HS-5 (cell line): ENCODE data around the gene TOMM22.

Experiments
- DNase-seq: peaks from one replicate; pipeline ENCODE4 v3.0.0-alpha.2; 2012; ENCODE audit warnings: low read depth

TOMM22 gene

GRCh38 chr22:38715852-38716251 is 34.1 kb downstream of the TOMM22 start:
- DNase-seq: no peak

- DNase-seq: no peak
These were observed 34.5 kb downstream of the TOMM22 start for GRCh38 chr22:38716271-38716670.

- no peak for DNase-seq
These were observed 35.1 kb downstream of the TOMM22 start for GRCh38 chr22:38716826-38717225.

DNA sequence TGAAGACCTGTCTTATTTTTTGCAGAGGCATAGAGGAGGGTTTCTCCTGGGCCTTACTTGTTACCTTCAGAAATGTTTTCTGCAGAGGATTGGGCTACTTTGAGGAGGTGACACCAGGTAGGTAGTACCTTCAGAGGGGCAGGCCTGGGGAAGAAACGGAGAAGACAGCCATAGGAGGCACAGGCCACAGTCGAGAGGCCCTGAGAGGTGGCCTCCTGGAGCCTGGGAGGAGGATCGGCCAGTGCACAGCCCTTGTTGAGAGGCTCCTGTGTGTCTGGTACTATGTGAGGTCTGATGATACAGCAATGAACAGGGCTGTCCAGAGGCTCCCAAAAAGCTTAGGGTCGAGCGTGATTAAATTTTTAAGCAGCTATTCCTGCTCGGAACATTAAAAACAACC is 35.5 kb downstream of the TOMM22 start:
- DNase-seq: no peak

GRCh38 chr22:38718414-38718813 is 36.7 kb downstream of the TOMM22 start:
- peak; percentile 65 for DNase-seq

- no peak for DNase-seq
These were observed 37.4 kb downstream of the TOMM22 start for GRCh38 chr22:38719196-38719595.

DNA sequence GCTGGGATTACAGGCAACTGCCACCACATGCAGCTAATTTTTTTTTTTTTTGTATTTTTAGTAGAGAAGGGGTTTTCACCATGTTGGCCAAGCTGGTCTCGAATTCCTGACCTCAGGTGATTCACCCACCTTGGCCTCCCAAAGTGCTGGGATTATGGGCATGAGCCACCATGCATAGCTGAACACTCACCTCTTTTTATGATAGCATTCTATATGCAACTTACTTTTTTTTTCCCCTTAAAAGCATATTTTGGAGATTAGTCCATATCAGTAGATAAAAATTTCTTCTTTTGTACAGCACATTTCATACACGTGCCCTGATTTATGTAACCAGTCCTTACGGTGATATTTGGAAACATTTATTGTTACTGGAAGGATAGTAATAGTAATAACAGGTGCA is 38.6 kb downstream of the TOMM22 start:
- DNase-seq: no peak

- no peak for DNase-seq
These were observed 39.8 kb downstream of the TOMM22 start for GRCh38 chr22:38721551-38721950.

DNA sequence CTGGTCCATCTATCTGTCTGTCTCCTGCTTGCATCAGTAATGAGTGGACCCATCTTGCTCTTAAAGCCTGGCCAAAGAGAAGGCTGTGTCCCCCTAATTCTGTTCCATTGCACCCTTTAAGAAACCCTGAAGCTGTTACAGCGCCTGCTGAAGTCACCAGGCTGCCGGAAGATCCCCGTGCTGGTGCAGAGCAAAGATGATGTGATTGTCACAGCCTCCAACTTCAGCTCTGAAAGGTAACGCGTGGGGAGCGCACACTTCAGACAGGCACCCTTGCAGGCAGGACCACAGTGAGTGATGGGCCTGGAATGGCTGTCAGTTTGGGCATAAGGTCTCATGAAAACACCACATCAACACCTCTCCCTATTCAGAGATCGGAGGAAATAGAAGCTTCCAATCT is 42.4 kb downstream of the TOMM22 start:
- no peak for DNase-seq

DNA sequence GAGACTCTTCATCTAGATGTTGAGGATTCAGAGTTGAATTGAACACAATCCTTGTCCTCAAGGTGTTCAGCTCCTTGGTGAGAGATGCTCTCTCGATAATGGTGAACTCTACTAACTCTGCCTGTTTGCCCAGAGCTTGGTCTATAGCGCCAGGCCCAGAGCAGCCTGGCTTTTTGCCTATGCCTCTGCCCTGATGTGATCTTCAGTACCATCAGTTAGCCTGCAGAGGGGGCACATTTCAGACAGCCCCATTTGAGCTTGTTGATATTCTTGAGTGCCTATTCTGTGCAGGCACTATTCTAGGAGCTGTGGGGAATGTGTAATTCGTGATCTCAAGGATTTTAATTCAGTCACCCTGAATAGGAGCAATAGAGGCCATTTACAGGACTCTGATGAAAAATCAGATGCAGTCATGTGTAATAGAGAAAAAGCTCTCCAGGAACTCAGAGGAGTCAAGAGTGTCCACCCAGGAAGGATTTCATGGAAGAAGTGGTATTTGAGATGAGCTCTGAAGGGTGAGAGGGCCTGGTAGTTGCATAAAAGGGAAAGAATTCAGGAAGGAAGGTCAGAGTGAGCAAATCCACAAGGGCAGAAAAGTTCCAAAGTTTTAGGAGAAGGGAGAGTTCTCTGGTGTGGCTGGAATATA is 43.3 kb downstream of the TOMM22 start:
- DNase-seq: no peak

DNA sequence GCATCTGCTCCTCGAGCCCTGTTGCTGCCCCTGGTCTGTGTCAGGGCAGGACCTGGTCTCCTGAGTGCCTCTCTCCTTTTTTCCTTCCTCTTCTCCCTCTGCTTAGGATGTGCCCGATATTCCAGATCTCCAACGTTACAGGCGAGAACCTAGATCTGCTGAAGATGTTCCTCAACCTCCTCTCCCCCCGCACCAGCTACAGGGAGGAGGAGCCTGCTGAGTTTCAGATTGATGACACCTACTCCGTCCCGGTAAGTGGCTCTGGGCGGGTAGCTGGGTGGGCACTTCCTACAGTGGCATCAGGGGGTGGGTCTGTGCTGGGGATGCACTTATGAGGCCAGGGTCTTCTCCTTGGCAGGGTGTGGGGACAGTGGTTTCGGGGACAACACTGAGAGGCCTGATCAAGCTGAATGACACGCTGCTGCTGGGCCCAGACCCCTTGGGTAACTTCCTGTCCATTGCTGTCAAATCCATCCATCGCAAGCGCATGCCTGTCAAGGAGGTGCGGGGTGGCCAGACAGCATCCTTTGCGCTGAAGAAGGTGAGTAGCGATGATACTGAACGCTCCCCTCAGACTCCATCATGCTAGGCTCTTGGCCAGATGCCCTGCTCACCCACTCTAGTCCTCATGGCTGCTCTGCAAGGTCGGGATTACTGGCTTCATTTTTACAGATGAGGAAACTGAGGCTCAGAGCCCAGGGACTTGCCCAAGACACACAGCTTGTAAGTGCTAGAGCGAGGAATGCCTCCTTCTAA is 44.3 kb downstream of the TOMM22 start:
- no peak for DNase-seq

DNA sequence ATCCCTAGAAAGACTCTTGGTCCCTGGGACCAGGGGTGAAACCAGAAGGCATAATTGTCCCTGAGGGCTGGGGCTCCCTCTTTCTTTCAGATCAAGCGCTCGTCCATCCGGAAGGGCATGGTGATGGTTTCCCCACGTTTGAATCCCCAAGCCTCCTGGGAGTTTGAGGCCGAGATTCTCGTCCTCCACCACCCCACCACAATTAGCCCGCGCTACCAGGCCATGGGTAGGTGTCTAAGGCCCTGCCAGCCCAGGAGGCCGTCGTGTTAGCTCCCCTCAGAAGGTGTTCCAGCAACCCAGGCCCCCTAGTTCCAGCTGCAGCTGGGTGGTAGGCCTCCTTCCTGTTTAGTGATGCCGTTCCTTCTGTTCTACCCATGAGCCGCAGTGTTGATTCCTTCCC is 45.4 kb downstream of the TOMM22 start:
- no peak for DNase-seq

DNA sequence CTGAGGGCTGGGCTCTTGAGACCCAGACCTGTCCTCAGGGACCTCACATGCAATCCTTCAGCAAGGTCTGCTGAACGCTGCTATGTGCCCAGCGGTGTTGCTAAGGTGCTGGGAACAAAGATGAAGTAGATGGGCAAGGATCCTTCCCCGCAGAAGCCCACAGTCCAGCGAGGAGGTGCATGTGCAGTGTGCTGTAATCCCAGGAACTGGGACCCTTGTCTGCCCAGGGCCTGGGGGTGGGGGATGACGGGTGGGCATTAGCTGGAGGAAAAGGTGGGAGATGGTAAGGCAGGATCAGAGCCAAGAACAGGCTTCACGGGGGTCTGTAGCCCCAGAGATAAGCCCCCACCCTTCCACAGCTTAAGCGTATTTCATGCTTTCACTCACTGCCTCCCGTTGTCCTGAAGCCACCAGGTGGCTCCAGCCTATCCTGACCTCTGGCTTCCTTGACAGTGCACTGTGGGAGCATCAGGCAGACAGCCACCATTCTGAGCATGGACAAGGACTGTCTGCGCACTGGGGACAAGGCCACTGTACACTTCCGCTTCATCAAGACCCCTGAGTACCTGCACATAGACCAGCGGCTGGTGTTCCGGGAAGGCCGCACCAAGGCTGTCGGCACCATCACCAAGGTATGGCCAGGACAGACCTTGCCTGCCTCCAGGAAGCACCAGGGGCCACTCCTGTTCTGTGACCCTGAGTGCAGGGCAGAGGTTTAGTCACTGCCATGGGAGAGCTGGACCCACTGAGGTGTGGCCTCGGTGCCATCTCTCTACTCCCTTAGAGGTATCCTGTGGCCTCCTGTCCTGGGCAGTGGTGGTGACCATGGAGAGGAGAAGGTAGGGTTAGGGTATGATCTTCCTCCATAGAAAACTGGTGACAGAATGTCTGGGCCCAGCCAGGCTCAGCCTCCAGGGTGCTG is 46.0 kb downstream of the TOMM22 start:
- DNase-seq: no peak

GRCh38 chr22:38728871-38729796 is 47.4 kb downstream of the TOMM22 start:
- DNase-seq: no peak

- no peak for DNase-seq
These were observed 48.2 kb downstream of the TOMM22 start for GRCh38 chr22:38729946-38730345.

DNA sequence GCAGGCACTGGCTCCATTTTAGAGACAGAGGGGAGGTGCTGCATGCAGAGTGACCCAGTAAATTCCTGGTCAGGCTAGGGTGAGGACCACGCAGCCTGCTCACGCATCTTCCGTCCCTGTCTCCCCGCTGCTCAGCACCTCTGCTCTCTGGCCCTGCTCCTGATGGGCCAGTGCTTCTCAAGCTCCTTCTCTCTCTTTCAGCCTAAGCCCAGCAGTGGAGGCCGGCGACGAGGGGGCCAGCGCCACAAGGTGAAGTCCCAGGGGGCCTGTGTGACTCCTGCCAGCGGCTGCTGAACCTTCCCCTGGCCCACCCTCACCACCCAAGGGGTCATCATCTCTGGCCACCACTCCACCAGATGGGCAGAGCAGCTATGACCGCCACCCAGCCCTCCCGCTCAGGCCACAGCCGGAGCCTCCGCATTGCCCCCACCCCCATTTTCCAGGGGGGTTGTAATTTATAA is 48.7 kb downstream of the TOMM22 start:
- no peak for DNase-seq

- DNase-seq: no peak
These were observed 50.0 kb downstream of the TOMM22 start for GRCh38 chr22:38731703-38732161.

DNA sequence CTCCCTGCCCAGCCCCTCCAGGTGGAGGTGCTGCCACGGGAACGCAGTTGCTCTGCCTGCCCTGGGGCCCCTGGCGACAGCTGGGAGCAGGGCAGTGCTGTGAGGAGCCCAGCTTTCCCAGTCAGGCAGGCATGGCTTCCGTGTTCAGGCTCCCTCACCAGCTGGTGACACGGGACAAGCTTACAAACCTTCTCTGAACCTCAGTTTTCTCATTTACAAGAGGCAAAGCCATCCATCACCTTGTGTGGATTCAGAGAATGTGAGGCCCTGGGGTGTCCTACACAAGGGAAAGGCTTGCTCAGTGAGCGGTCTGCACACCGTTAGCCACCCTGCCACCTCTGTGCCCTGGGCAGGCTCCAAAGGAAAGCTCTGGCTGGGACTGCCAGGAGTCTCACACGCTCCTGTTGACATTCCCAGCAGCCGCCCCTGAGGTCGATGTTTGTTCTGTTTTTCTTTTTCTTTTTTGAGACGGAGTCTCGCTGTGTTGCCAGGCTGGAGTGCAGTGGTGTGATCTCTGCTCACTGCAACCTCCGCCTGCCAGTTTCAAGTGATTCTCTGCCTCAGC is 50.6 kb downstream of the TOMM22 start:
- DNase-seq: no peak

DNA sequence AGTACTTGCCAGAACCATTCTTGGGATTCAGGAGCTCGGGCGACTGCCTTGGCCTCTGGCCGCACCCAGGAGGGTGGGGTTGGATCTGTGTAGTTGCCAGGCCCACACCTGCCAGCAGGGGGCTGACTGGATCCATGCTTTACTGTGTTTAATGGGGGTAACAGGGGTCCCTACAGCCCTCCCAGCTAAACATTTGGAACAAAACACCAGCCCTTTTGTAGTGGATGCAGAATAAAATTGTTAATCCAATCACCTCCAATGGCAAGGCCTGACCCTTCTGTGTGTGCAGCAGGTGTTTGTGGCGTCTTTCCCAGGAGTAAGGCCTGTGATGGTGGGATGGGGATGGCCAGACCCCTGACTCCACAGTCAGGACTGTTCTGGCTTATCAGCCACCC is 51.6 kb downstream of the TOMM22 start:
- no peak for DNase-seq

GRCh38 chr22:38733724-38734381 is 52.1 kb downstream of the TOMM22 start:
- DNase-seq: no peak
